Memory B cell (primary cell): ENCODE measurements around the gene SLC12A3.
A peak's percentile ranks its signal among the peaks of the same experiment; 100 is the strongest.
"Not testable (repeated sequence)": the region's sequence is repeated elsewhere in the genome, so short reads cannot be mapped to it uniquely, and the experiment has no call there.

ENCODE experiments used
- ATAC-seq: fragments of 150-1000 bp; cut with Tn5 transposase; 2 replicates; pipeline ENCODE4 v1.10.0; 2021; ENCODE audit warnings: low read depth, mild to moderate bottlenecking, moderate library complexity
- DNase-seq, 2 donors: peaks; one replicate each; pipeline ENCODE4 v3.0.0; 2022; ENCODE audit warnings: low spot score in 2 of 2
- H3K27ac Mint-ChIP-seq: one replicate; pipeline ENCODE4 v1.8.0; 2022; ENCODE audit warnings: mild to moderate bottlenecking, moderate library complexity, mixed read lengths
- H3K27me3 Mint-ChIP-seq: one replicate; pipeline ENCODE4 v1.8.0; 2022; ENCODE audit warnings: mixed read lengths
- H3K36me3 Mint-ChIP-seq: one replicate; pipeline ENCODE4 v1.8.0; 2022; ENCODE audit warnings: mild to moderate bottlenecking, mixed read lengths
- H3K4me1 Mint-ChIP-seq: one replicate; pipeline ENCODE4 v1.8.0; 2022; ENCODE audit warnings: mixed read lengths
- H3K4me3 Mint-ChIP-seq: one replicate; pipeline ENCODE4 v1.8.0; 2022; ENCODE audit warnings: mild to moderate bottlenecking, moderate library complexity, mixed read lengths
- H3K9me3 Mint-ChIP-seq: one replicate; pipeline ENCODE4 v1.8.0; 2022; ENCODE audit warnings: mixed read lengths

The SLC12A3 gene

DNA sequence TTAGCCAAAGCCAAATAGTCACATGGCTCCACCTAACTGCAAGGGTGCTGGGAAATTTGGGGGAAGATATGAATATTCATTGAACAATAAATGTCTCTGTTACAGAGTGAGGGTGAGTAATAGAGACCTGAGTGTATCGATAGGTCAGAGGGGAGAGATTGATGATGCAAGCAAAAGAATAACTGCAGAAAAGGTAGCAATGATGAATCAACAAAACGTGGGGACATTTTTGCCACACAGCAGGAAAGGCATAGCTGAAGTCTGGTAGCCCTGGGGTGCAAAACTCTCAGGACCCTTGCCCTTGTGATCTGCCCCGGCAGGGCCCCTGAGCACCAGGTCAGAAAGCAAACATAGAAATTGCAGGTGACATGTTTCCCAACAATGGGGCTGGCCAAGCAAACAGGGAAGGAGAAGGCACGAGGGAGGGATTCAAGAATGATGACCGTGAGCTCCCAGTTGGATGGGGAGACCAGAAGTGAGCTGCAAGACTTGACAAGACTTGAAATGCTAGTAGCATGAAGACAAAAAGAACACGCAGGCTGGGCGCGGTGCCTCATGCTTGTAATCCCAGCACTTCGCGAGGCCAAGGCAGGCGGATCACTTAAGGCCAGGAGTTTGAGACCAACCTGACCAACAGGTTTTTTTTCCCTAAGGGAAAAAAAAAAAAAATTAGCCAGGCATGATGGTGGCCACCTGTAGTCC lies 54.2 kb downstream of the SLC12A3 start:
- peaks cover 56% of the 10 kb centered on the region for H3K4me1 Mint-ChIP-seq
- H3K27ac Mint-ChIP-seq = peak overlapping the region; percentile 99
- DNase-seq (no peak), ATAC-seq (no peak)
- H3K36me3 Mint-ChIP-seq = peaks cover 6% of the 10 kb centered on the region
- no peaks in the 10 kb centered on the region for H3K27me3 Mint-ChIP-seq
- H3K9me3 Mint-ChIP-seq = peaks cover 11% of the 10 kb centered on the region
- H3K4me3 Mint-ChIP-seq = no peak overlapping the region

DNA sequence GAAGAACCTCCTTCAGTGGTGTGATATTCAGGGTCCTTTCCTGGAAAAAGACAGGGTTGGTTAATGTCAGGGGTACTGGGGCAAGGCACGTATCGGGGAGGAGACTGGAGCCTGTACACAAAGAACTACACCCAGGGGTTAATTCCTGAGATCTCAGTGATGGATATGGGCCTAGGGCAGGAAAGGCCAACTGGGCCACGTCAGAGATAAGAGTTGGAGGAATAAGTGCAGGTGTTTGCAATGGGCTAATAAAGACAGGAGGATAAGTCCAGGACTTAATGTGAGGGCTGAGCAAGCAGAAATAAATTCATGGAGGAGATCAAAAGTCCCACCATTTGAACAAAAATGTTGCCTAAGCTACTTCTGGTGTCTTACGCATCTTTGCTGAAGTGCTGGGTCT lies 56.6 kb downstream of the SLC12A3 start:
- ATAC-seq (no peak), DNase-seq (no peak)
- H3K4me1 Mint-ChIP-seq = peaks cover 42% of the 10 kb centered on the region
- H3K9me3 Mint-ChIP-seq = peaks cover 7% of the 10 kb centered on the region
- no peak overlapping the region for H3K4me3 Mint-ChIP-seq
- H3K27me3 Mint-ChIP-seq = no peaks in the 10 kb centered on the region
- peak overlapping the region; percentile 74 for H3K27ac Mint-ChIP-seq
- peaks cover 6% of the 10 kb centered on the region for H3K36me3 Mint-ChIP-seq

DNA sequence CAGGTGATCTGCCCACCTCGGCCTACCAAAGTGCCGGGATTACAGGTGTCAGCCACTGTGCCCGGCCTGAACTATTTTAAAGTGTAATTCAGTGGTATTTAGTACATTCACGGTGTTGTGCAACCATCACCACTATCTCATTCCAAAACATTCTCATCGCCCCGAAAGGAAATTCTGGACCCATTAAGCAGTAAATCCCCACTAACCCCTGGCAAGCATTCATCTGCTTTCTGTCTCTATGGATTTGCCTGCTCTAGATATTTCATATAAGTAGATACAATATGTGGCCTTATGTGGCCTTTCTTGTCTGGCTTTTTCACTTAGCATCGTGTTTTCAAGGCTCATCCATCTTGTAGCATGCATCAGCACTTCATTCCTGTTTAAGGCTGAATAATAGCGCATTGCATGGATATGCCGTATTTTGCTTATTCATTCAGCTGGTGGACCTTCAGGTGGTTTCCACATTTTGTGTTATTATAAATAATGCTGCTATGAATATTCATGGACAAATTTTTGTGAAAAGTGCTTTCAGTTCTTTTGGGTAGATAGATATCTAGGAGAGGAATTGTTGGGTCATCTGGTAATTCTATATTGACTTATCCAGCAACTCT lies 58.6 kb downstream of the SLC12A3 start:
- H3K4me1 Mint-ChIP-seq = peaks cover 31% of the 10 kb centered on the region
- DNase-seq (no peak), ATAC-seq (no peak)
- H3K9me3 Mint-ChIP-seq = peaks cover 1% of the 10 kb centered on the region
- no peaks in the 10 kb centered on the region for H3K27me3 Mint-ChIP-seq
- no peak overlapping the region for H3K4me3 Mint-ChIP-seq
- no peaks in the 10 kb centered on the region for H3K36me3 Mint-ChIP-seq
- no peak overlapping the region for H3K27ac Mint-ChIP-seq

DNA sequence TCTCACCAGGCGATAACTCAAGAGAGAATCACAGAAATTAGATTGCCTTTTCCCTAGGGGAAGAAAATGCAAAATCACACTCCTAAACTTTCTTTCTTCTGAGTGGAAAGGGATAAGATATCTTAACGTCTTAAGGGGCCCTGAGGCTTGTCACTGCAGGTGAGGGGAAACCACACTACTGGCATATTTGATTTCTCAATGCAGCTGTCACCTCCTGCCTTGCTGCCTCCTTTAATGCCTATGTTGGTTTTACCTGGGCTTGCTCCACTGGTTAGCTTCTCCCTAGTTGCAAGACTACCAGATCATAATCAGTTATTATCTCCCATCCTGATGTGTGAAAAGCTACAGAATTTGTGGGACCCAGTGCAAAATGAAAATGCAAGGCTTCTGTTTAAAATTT lies 62.5 kb downstream of the SLC12A3 start:
- H3K4me1 Mint-ChIP-seq = peaks cover 14% of the 10 kb centered on the region
- ATAC-seq = no peak
- H3K9me3 Mint-ChIP-seq = no peaks in the 10 kb centered on the region
- H3K27ac Mint-ChIP-seq = no peak overlapping the region
- no peaks in the 10 kb centered on the region for H3K27me3 Mint-ChIP-seq
- no peak overlapping the region for H3K4me3 Mint-ChIP-seq
- H3K36me3 Mint-ChIP-seq = peaks cover 1% of the 10 kb centered on the region
- DNase-seq = no peak

DNA sequence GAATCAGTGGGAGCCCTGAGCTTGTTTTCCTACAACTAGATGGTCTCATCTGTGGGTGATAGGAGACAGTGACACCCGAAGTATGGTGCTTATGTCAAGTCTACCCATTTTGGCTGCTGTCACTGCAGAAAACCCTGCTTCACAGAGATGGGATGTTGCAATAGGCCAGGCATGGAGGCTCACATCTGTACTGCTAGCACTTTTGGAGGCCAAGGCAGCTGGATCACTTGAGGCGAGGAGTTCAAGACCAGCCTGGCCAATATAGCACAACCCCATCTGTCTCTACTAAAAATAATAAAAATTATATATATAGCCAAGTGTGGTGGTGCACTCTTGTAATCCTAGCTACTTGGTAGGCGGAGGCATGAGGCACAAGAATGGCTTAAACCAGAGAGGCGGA lies 64.6 kb downstream of the SLC12A3 start:
- no peak for ATAC-seq
- no peak overlapping the region for H3K4me3 Mint-ChIP-seq

DNA sequence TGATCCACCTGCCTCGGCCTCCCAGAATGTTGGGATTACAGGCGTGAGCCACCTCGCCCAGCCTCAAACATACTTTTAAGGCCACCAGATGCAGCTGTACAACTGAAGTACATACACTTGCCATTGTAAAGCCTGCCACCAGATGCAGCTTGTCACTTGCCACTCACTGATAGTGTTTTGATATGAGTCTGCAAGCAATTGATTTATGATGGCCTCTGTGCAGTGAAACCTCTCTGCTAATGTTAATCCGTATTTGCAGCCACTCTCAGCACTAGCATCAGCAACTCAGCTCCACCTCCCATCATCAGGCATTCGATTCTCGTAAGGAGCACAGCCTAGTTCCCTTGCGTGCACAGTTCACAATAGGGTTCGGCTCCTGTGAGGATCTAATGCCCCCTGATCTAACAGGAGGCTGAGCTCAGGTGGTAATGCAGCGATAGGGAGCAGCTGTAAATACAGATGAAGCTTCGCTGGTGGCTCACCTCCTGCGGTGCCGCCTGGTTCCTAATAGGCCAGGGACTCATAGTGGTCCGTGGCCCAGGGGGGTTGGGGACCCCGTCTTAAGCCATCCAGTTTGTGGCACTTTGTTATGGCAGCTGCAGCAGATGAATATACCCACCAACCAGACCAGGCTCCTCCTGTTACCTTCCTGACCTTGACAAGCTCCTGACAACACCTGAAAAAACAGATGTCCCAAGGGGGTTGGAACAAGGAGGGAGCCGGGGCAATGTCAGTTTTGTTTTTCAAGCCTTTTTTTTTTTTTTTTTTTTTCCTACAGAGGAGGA lies 65.7 kb downstream of the SLC12A3 start:
- DNase-seq = no peak
- Mint-ChIP-seq H3K27me3 (no peaks in the 10 kb centered on the region), H3K36me3 (peaks cover 19% of the 10 kb centered on the region), H3K27ac (peak overlapping the region; percentile 99), H3K4me1 (peaks cover 30% of the 10 kb centered on the region), H3K9me3 (no peaks in the 10 kb centered on the region), H3K4me3 (peak overlapping the region; percentile 98)
- ATAC-seq = no peak

More for the DNA sequence above, 64.6 kb downstream of the SLC12A3 start:
- H3K27me3 Mint-ChIP-seq = no peaks in the 10 kb centered on the region
- no peak for DNase-seq
- H3K9me3 Mint-ChIP-seq = no peaks in the 10 kb centered on the region
- peaks cover 9% of the 10 kb centered on the region for H3K36me3 Mint-ChIP-seq
- no peak overlapping the region for H3K27ac Mint-ChIP-seq
- peaks cover 20% of the 10 kb centered on the region for H3K4me1 Mint-ChIP-seq

DNA sequence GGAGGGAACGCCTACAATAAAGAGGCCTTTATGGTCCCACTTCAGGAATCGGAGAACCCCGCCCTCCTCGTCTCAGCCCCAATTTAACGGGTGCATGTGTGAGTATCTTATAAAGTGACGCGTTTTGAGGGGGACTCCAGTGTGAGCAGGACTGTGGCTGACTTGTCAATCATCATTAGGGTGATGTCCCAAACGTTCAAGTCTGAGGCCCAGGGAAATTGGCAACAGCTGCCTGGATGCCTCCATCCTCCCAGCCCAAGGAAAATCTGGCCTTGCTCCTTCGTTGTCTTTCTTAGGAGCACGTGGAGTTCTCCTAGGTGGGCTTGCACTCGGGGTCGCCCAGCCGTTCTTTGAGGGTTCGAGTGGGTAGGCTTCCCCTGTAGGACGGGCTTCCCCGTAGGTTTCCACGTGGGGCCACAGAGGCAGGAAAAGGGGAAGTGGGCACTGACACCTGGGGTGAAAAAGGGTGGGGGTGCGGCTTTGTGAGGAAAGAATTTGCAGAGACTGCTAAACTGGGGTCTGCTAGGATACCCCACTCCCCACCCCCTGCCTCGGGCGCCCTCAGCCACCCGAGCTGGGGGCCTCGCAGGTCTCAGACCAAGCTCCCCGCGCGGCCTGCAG lies 66.4 kb downstream of the SLC12A3 start:
- peak; percentile 66 for ATAC-seq
- H3K36me3 Mint-ChIP-seq = peaks cover 22% of the 10 kb centered on the region
- H3K27ac Mint-ChIP-seq = peak overlapping the region; percentile 99
- H3K9me3 Mint-ChIP-seq = no peaks in the 10 kb centered on the region
- DNase-seq = peak in 1 of 2 donors; percentile 92
- H3K4me1 Mint-ChIP-seq = peaks cover 32% of the 10 kb centered on the region
- no peaks in the 10 kb centered on the region for H3K27me3 Mint-ChIP-seq
- H3K4me3 Mint-ChIP-seq = peak overlapping the region; percentile 98

DNA sequence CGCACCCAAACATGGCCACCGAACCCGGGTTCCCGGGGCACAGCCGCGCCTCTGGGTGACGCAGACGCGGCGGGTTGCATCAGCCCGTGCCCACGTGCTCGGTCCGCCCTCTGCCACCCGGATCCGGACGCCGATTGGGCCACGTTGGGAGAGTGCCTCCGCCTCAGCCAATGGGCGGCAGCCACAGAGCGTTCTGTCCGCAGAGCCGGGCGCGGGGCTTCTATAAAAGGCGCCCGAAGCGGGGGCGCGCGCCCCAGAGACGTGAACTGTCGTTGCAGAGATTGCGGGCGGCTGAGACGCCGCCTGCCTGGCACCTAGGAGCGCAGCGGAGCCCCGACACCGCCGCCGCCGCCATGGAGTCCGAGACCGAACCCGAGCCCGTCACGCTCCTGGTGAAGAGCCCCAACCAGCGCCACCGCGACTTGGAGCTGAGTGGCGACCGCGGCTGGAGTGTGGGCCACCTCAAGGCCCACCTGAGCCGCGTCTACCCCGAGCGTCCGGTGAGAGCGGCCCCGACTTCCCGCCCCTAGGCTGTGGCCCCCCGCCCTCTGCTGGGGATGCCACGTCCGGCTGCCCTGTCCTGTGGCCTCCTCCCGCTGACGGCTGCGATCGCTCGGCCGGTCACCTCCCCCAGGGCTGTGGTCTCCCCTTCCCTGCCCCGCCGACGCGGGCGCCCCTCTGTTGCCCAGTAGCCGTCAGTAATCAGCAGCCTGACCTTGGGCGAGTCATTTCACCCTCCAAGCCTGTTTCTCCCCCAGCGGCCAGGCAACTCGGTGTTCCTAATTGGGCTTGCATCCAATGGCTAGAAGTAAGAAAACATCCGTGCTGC lies 67.1 kb downstream of the SLC12A3 start, which contains the start of gene HERPUD1:
Gene HERPUD1 (plus strand): TSS at position 251 of the 829 bp plus-strand sequence. CDS start 103 bp downstream, at position 354.
- no peaks in the 10 kb centered on the region for H3K9me3 Mint-ChIP-seq
- H3K4me3 Mint-ChIP-seq = peak within 1 kb of the TSS; percentile 98
- DNase-seq (peak; percentile 98 to 99), ATAC-seq (peak; percentile 77)
- no peaks in the 10 kb centered on the region for H3K27me3 Mint-ChIP-seq
- peaks cover 25% of the 10 kb centered on the region for H3K36me3 Mint-ChIP-seq
- peak within 1 kb of the TSS; percentile 99 for H3K27ac Mint-ChIP-seq
- peaks cover 33% of the 10 kb centered on the region for H3K4me1 Mint-ChIP-seq

DNA sequence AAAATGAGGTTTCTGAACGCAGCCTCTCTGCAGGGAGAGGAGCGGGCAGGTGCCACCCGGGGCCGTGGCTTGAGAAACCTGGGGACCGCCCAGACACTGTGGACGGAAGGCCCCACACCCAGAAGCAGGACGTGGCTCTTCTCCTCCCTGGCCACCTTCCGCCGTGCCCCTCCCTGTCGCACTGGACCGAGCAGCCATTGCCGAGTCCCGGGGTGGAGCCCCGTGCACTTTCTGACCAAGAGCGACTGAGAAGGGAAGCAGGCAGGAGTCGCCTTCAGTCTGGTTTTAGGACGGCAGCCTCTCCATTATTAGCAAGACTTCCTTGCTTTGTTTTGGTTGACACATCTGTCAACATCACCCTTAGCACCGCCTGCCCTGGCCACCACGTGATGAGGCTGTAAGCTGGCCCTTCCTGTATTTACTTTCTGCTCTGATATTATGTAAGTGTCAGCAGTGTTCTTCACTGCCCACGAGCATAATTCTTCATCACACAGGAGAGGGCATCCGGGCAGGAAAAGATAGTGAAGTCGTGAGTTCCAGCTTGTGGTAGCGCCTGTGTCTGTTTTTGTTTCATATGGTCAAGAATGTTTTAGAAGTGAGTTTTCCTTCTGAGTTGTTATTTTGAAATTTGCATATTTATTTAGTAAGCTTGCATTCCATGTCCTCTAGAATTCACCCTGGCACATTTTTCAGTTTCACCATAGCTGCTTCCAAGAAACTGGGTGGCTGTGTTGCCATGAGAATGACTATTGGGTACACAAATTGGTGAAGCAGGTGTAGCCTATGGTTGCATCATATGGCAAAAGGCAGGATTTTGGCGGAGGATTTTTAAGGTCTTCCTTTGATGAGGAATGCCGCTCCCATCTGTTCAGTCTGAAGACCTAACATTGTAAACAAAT lies 68.0 kb downstream of the SLC12A3 start:
- Mint-ChIP-seq H3K27ac (peak overlapping the region; percentile 99), H3K27me3 (no peaks in the 10 kb centered on the region), H3K4me1 (peaks cover 35% of the 10 kb centered on the region), H3K9me3 (no peaks in the 10 kb centered on the region), H3K4me3 (peak overlapping the region; percentile 98), H3K36me3 (peaks cover 29% of the 10 kb centered on the region)
- DNase-seq (no peak), ATAC-seq (no peak)

DNA sequence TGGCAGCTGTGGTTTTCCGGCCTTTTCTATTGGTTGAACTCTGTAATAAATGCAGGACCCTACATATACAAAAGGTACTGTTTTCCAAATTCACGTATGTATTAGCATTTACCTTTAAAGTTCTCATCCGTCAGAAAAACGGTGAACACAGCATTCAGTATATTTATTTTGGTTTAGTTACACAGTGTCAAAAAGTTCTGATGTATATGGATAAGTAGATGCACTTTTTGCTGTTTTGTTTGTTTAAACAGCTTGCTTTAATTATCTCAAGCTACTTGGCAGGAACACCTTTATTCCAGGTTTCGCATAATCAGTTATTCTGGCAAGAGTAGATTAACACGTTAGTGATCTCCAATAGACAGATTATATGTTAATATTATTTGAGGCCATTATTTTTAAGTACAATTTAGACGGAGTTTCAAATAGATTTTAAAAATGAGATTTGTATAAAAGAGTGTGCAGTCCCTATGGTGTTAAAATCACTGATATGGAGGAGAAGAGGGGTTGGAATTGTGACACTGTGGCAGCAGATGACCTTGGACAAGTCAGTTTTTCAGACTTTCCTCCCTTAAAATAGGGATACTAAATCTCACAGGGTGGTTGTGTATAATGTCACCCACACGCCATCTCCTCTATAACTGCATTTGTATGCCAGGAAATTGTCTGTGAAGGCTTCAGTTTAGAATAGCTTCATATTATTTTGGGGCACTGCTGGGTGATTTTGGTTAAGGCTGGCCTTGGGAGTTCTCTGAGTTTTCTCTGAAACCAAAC lies 69.0 kb downstream of the SLC12A3 start:
- ATAC-seq = no peak
- no peaks in the 10 kb centered on the region for H3K27me3 Mint-ChIP-seq
- no peak for DNase-seq
- H3K36me3 Mint-ChIP-seq = peaks cover 37% of the 10 kb centered on the region
- peaks cover 40% of the 10 kb centered on the region for H3K4me1 Mint-ChIP-seq
- peak overlapping the region; percentile 98 for H3K4me3 Mint-ChIP-seq
- no peaks in the 10 kb centered on the region for H3K9me3 Mint-ChIP-seq
- peak overlapping the region; percentile 99 for H3K27ac Mint-ChIP-seq

DNA sequence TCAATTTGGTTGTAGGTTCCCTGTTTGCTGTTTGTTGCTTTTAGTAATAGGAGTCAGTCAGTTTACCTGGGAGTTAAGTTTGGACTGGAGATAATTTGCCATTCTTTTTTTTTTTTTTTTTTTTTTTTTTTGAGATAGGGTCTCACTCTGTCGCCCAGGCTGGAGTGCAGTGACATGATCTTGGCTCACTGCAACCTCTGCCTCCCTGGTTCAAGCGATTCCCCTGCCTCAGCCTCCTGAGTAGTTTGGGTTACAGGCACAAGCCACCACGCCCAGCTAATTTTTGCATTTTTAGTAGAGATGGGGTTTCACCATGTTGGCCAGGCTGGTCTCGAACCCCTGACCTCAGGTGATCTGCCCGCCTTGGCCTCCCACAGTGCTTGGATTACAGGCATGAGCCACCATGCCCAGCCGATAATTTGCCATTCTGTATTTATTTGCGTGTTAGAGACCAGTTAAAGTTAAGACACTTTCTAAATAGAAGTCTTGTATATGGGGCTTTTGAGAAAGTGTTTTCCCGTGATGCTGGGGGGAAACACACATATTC lies 69.7 kb downstream of the SLC12A3 start:
- H3K36me3 Mint-ChIP-seq = peaks cover 42% of the 10 kb centered on the region
- peaks cover 44% of the 10 kb centered on the region for H3K4me1 Mint-ChIP-seq
- H3K27ac Mint-ChIP-seq = peak overlapping the region; percentile 99
- not testable (repeated sequence) for H3K27me3 Mint-ChIP-seq, H3K9me3 Mint-ChIP-seq, DNase-seq, ATAC-seq
- H3K4me3 Mint-ChIP-seq = peak overlapping the region; percentile 98

DNA sequence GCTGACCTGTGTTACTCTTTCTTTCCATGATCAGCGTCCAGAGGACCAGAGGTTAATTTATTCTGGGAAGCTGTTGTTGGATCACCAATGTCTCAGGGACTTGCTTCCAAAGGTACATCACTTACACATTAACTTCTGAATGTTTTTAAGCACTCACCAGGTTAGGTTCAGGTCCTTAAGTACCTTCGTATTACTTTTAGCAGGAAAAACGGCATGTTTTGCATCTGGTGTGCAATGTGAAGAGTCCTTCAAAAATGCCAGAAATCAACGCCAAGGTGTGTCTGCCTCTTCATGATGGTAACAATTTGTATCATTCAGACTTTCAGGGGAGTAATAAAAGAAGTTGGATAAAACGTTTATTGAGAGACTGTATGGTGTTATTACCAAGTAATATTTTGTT lies 70.2 kb downstream of the SLC12A3 start:
- DNase-seq (no peak), ATAC-seq (no peak)
- H3K27me3 Mint-ChIP-seq = no peaks in the 10 kb centered on the region
- peaks cover 45% of the 10 kb centered on the region for H3K36me3 Mint-ChIP-seq
- H3K4me1 Mint-ChIP-seq = peaks cover 49% of the 10 kb centered on the region
- H3K27ac Mint-ChIP-seq = peak overlapping the region; percentile 99
- H3K9me3 Mint-ChIP-seq = no peaks in the 10 kb centered on the region
- H3K4me3 Mint-ChIP-seq = peak overlapping the region; percentile 98
